Anterior cingulate cortex (tissue), 58 donors: Measurements from ENCODE around the gene EME1.
A peak's percentile ranks its signal among the peaks of the same experiment; 100 is the strongest.
"Not testable (repeated sequence)": the region's sequence is repeated elsewhere in the genome, so short reads cannot be mapped to it uniquely, and the experiment has no call there.

ENCODE experiments used
- DNase-seq, 58 donors: peaks; one replicate each; lab custom pipeline; 2025; lab: John Stamatoyannopoulos, UW

Gene EME1

GRCh38 chr17:50372758-50373556, at the start of gene EME1, which contains the start of gene MRPL27:
Gene EME1 (plus strand): TSS chr17:50373229. CDS start chr17:50375209, 1,980 bp downstream.
Gene MRPL27 (minus strand): TSS chr17:50373184. CDS start chr17:50373170, 14 bp downstream.
- peak in 57 of 58 donors; percentile 52 to 97 (median 90) for DNase-seq

GRCh38 chr17:50325906-50326305, 47.1 kb upstream of the EME1 start:
- no peak for DNase-seq

- no peak for DNase-seq
Measured at GRCh38 chr17:50326831-50327364, 46.1 kb upstream of the EME1 start.

GRCh38 chr17:50328363-50329325, 44.4 kb upstream of the EME1 start:
- no peak for DNase-seq

- no peak for DNase-seq
Measured at GRCh38 chr17:50329716-50330115, 43.3 kb upstream of the EME1 start.

- no peak for DNase-seq
Measured at GRCh38 chr17:50330151-50330775, 42.8 kb upstream of the EME1 start.

GRCh38 chr17:50331085-50331791, 41.8 kb upstream of the EME1 start:
- no peak for DNase-seq

GRCh38 chr17:50332196-50332595, 40.8 kb upstream of the EME1 start:
- DNase-seq = no peak

- DNase-seq = not testable (repeated sequence)
Measured at GRCh38 chr17:50333291-50334057, 39.6 kb upstream of the EME1 start.

- DNase-seq = no peak
Measured at GRCh38 chr17:50337956-50338355, 35.1 kb upstream of the EME1 start.

- DNase-seq = no peak
Measured at GRCh38 chr17:50338645-50339044, 34.4 kb upstream of the EME1 start.

GRCh38 chr17:50339381-50339780, 33.6 kb upstream of the EME1 start:
- DNase-seq = no peak

GRCh38 chr17:50344731-50345365, 28.2 kb upstream of the EME1 start:
- DNase-seq = no peak

GRCh38 chr17:50345432-50346312, 27.4 kb upstream of the EME1 start, which contains the start of gene XYLT2:
Gene XYLT2 (plus strand): TSS chr17:50346126. CDS start chr17:50346141, 15 bp downstream.
- DNase-seq = peak in 53 of 58 donors; percentile 30 to 85 (median 66)

- peak in 8 of 58 donors; percentile 23 to 58 (median 43) for DNase-seq
Measured at GRCh38 chr17:50346313-50347116, 26.5 kb upstream of the EME1 start.

GRCh38 chr17:50347117-50347893, 25.7 kb upstream of the EME1 start:
- DNase-seq = no peak
